Measurements from ENCODE around the gene ZNF385D.

Gene ZNF385D

GRCh38 chr3:21620511-21621155 is 130.4 kb downstream of the ZNF385D start:
- no peak overlapping the region for H3K4me3 ChIP-seq (ENCODE audit: low read depth, low read length)
- no peak for TF ChIP-seq CTCF (IDR thresholded peaks at IDR 0.05; ENCODE audit: low read depth, low read length)

- TF ChIP-seq CTCF (IDR thresholded peaks at IDR 0.05; ENCODE audit: low read depth, low read length), result no peak
- H3K4me3 ChIP-seq (ENCODE audit: low read depth, low read length), result no peak overlapping the region
Observed at GRCh38 chr3:21618695-21619094, 132.3 kb downstream of the ZNF385D start.

GRCh38 chr3:21613372-21614070 is 137.5 kb downstream of the ZNF385D start:
- TF ChIP-seq CTCF (IDR thresholded peaks at IDR 0.05; ENCODE audit: low read depth, low read length), result no peak
- H3K4me3 ChIP-seq (ENCODE audit: low read depth, low read length), result no peak overlapping the region

- TF ChIP-seq CTCF (IDR thresholded peaks at IDR 0.05; ENCODE audit: low read depth, low read length), result no peak
- H3K4me3 ChIP-seq (ENCODE audit: low read depth, low read length), result no peak overlapping the region
Observed at GRCh38 chr3:21601178-21601577, 149.8 kb downstream of the ZNF385D start.

GRCh38 chr3:21599890-21600289 is 151.1 kb downstream of the ZNF385D start:
- no peak overlapping the region for H3K4me3 ChIP-seq (ENCODE audit: low read depth, low read length)
- no peak for TF ChIP-seq CTCF (IDR thresholded peaks at IDR 0.05; ENCODE audit: low read depth, low read length)

GRCh38 chr3:21592828-21593227 is 158.2 kb downstream of the ZNF385D start:
- no peak overlapping the region for H3K4me3 ChIP-seq (ENCODE audit: low read depth, low read length)
- no peak for TF ChIP-seq CTCF (IDR thresholded peaks at IDR 0.05; ENCODE audit: low read depth, low read length)

- no peak overlapping the region for H3K4me3 ChIP-seq (ENCODE audit: low read depth, low read length)
- no peak for TF ChIP-seq CTCF (IDR thresholded peaks at IDR 0.05; ENCODE audit: low read depth, low read length)
Observed at GRCh38 chr3:21587894-21588293, 163.1 kb downstream of the ZNF385D start.
